ENCODE measurements around the gene FRY.

Gene FRY

GRCh38 chr13:32023096-32023495 lies 8.5 kb upstream of the FRY start:
- TF ChIP-seq SIN3A (IDR thresholded peaks at IDR 0.05; ENCODE audit: borderline replicate concordance, insufficient read depth, low read length): no peak

- TF ChIP-seq SIN3A (IDR thresholded peaks at IDR 0.05; ENCODE audit: borderline replicate concordance, insufficient read depth, low read length) (no peak), POLR2AphosphoS5 (IDR thresholded peaks at IDR 0.05; ENCODE audit: low read depth, low read length) (no peak), REST (IDR thresholded peaks at IDR 0.05; ENCODE audit: insufficient read depth in 1 of 2, low read depth in 2 of 2, low read length in 2 of 2) (no peak), FOXP2 (optimal IDR thresholded peaks at IDR 0.05; ENCODE audit: borderline replicate concordance, extremely low read depth, extremely low read length, insufficient read depth) (no peak), TAF1 (IDR thresholded peaks at IDR 0.05; ENCODE audit: borderline replicate concordance, insufficient read depth, low read length) (no peak)
These were observed 7.9 kb upstream of the FRY start for GRCh38 chr13:32023698-32024097.

DNA sequence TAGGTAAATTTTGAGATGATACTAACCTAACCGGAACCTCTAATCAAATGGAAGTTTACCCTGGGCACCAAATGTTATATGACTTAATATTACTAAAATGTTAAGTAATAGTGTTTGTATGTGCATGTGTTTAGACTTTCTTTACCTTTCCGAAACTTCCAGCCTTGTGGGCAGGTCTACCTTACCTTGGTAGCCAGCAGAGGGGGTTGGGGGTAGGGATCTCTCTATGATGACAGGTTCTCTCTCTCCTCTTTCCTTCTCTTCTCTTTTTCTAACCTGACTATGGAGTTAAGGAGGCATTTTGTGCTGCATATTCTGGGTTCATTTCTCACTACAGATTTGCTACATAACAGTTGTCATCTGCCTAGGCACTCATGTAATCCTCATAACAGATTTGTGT lies 6.8 kb upstream of the FRY start:
- no peak for TF ChIP-seq REST (IDR thresholded peaks at IDR 0.05; ENCODE audit: insufficient read depth in 1 of 2, low read depth in 2 of 2, low read length in 2 of 2)
- TF ChIP-seq TAF1 (IDR thresholded peaks at IDR 0.05; ENCODE audit: borderline replicate concordance, insufficient read depth, low read length): no peak
- TF ChIP-seq SIN3A (IDR thresholded peaks at IDR 0.05; ENCODE audit: borderline replicate concordance, insufficient read depth, low read length): no peak
- TF ChIP-seq FOXP2 (optimal IDR thresholded peaks at IDR 0.05; ENCODE audit: borderline replicate concordance, extremely low read depth, extremely low read length, insufficient read depth): no peak
- no peak for TF ChIP-seq POLR2AphosphoS5 (IDR thresholded peaks at IDR 0.05; ENCODE audit: low read depth, low read length)

GRCh38 chr13:32025730-32026129 lies 5.8 kb upstream of the FRY start:
- TF ChIP-seq REST (IDR thresholded peaks at IDR 0.05; ENCODE audit: insufficient read depth in 1 of 2, low read depth in 2 of 2, low read length in 2 of 2) (no peak), POLR2AphosphoS5 (IDR thresholded peaks at IDR 0.05; ENCODE audit: low read depth, low read length) (no peak)

- TF ChIP-seq POLR2AphosphoS5 (IDR thresholded peaks at IDR 0.05; ENCODE audit: low read depth, low read length) (no peak), FOXP2 (optimal IDR thresholded peaks at IDR 0.05; ENCODE audit: borderline replicate concordance, extremely low read depth, extremely low read length, insufficient read depth) (no peak), TAF1 (IDR thresholded peaks at IDR 0.05; ENCODE audit: borderline replicate concordance, insufficient read depth, low read length) (no peak), REST (IDR thresholded peaks at IDR 0.05; ENCODE audit: insufficient read depth in 1 of 2, low read depth in 2 of 2, low read length in 2 of 2) (no peak), SIN3A (IDR thresholded peaks at IDR 0.05; ENCODE audit: borderline replicate concordance, insufficient read depth, low read length) (no peak)
These were observed 5.0 kb upstream of the FRY start for GRCh38 chr13:32026623-32027022.
